Epithelial cell of esophagus (primary cell): ENCODE data around the gene SSH3.

Experiments
- DNase-seq: peaks from one replicate; pipeline ENCODE4 v3.0.0; 2010; ENCODE audit warnings: low read depth
- H3K4me3 ChIP-seq: 2 replicates; pipeline ENCODE4 v1.5.1; 2011; ENCODE audit warnings: mild to moderate bottlenecking, low read length, control low read depth
- TF ChIP-seq, protein P1 (sequence below): IDR thresholded peaks from 2 replicates; pipeline ENCODE4 v1.5.1; 2011; ENCODE audit warnings: low read depth, mild to moderate bottlenecking, low read length, control low read depth, inconsistent platforms; ENCODE audit not compliant: insufficient read depth; ENCODE audit errors: missing control alignments

The SSH3 gene, protein sequence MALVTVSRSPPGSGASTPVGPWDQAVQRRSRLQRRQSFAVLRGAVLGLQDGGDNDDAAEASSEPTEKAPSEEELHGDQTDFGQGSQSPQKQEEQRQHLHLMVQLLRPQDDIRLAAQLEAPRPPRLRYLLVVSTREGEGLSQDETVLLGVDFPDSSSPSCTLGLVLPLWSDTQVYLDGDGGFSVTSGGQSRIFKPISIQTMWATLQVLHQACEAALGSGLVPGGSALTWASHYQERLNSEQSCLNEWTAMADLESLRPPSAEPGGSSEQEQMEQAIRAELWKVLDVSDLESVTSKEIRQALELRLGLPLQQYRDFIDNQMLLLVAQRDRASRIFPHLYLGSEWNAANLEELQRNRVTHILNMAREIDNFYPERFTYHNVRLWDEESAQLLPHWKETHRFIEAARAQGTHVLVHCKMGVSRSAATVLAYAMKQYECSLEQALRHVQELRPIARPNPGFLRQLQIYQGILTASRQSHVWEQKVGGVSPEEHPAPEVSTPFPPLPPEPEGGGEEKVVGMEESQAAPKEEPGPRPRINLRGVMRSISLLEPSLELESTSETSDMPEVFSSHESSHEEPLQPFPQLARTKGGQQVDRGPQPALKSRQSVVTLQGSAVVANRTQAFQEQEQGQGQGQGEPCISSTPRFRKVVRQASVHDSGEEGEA

DNA sequence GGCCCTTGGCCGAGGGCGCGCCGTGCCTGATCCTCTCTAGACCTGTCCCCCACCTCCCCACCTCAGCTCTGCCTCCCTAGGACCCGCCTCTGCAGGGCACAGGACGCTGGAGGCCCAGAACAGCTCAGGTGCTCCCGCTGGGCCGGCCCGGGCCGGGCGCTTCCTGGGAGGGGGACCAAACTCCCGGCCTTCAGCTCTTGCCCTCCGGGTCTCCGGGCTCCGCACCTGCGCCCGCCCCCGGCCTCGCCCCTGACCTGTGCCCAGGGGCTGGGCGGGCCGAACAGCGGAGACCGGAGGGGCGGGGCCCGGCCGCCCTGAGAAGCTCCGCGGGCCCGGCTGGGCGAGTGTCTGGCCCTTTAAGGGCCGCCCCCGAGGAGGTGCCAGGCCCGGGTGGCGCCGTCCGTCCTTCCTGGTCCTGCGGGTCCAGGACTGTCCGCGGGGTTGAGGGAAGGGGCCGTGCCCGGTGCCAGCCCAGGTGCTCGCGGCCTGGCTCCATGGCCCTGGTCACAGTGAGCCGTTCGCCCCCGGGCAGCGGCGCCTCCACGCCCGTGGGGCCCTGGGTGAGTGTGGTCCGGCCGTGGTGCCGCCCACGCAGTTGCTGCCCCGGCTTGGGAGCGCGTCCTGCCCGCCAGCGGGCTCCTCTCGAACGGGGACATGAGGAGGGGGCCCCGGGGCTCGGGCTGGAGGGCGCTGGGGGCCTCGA is at the start of gene SSH3:
Gene SSH3 (plus strand): TSS at position 399 of the 703 bp plus-strand sequence. CDS start 96 bp downstream, at position 495.
- peak within 1 kb of the TSS; percentile 66 for H3K4me3 ChIP-seq
- TF ChIP-seq, protein P1, sequence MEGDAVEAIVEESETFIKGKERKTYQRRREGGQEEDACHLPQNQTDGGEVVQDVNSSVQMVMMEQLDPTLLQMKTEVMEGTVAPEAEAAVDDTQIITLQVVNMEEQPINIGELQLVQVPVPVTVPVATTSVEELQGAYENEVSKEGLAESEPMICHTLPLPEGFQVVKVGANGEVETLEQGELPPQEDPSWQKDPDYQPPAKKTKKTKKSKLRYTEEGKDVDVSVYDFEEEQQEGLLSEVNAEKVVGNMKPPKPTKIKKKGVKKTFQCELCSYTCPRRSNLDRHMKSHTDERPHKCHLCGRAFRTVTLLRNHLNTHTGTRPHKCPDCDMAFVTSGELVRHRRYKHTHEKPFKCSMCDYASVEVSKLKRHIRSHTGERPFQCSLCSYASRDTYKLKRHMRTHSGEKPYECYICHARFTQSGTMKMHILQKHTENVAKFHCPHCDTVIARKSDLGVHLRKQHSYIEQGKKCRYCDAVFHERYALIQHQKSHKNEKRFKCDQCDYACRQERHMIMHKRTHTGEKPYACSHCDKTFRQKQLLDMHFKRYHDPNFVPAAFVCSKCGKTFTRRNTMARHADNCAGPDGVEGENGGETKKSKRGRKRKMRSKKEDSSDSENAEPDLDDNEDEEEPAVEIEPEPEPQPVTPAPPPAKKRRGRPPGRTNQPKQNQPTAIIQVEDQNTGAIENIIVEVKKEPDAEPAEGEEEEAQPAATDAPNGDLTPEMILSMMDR, result no peak
- peak; percentile 66 for DNase-seq

DNA sequence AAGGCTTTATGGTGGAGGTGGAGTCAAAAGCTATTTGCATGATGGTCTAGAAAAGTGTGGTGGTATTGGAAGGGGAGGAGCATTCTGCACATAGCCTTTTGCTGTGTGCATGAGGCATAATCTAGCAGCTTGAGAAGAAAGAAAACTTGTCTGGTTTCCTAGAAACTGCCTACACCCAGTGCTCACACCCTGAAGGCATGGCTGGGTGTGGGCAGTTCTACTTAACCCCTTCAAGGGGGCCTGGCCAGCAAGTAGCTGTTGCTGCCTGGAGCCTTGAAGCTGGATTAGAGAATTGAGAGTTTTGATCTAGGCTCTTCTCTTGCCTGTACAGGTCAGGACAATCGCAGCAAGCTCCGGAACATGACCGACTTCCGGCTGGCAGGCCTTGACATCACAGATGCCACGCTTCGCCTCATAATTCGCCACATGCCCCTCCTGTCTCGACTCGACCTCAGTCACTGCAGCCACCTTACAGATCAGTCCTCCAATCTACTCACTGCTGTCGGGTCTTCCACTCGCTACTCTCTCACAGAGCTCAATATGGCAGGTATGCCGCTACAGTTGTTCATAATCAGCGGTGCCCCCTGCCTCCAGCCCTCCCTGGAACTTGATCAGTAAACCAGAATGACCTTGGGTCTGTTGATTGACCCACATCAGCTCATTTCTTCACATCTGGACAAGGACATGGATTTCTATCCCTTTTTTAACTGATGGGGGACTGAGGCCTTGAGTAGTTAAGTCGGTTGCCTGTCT is 49.3 kb upstream of the SSH3 start:
- DNase-seq, result peak; percentile 84
- TF ChIP-seq, protein P1, result no peak
- no peak overlapping the region for H3K4me3 ChIP-seq

DNA sequence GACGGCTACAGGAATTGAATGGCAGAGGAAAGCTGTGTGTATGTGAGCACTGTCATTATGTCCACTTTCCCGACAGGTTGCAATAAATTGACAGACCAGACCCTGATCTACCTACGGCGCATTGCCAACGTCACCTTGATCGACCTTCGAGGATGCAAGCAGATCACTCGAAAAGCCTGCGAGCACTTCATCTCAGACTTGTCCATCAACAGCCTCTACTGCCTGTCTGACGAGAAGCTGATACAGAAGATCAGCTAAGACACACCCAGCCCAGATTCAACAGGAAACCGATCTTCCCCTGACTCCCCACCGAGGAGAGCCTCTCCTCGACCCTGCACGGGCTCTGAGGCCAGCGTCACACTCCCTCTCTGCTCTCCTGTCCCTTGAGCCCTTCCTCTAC is 48.5 kb upstream of the SSH3 start:
- H3K4me3 ChIP-seq, result no peak overlapping the region
- no peak for DNase-seq
- TF ChIP-seq, protein P1, result no peak

DNA sequence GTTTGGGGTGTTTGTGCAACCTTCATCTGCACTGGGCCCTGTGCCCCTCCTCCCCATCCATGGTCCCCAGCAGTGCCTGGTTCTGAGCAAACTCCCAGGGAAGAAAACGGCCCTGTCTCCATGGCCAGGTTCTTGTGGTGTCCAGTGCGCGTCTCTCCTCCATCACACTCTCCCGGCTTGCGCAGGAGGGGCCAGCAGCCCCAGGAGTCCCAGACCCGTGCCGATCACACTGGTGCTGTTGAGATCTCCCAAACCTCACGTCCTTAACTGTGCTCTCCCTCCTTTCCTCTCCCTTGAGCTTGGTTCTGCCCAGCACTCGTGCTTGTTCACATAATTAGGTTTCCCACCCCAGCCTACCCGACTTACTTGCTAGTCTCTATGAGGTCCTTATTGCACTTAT is 48.0 kb upstream of the SSH3 start:
- TF ChIP-seq, protein P1, result no peak
- DNase-seq, result no peak
- no peak overlapping the region for H3K4me3 ChIP-seq

DNA sequence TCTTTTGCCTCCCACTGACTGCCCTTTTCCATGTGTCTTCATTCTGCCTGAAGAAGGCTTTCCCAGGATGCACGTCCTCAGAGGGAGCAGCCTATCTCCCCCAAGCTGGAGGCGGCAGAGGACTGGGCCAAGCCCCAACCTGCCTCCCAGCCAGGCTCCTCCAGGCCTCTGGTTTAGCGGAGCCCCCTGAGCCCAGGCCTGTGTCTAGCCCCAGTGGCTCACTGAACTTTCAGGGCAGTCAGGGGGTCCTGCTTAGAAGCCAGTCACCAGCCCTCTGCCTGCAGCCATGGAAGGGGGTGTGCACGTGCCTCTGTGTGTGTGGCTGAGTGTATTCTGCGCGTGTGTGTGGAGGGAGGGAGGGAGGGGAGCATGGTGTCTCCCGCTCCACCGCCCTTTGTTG is 47.5 kb upstream of the SSH3 start:
- TF ChIP-seq, protein P1, result no peak
- DNase-seq, result no peak

DNA sequence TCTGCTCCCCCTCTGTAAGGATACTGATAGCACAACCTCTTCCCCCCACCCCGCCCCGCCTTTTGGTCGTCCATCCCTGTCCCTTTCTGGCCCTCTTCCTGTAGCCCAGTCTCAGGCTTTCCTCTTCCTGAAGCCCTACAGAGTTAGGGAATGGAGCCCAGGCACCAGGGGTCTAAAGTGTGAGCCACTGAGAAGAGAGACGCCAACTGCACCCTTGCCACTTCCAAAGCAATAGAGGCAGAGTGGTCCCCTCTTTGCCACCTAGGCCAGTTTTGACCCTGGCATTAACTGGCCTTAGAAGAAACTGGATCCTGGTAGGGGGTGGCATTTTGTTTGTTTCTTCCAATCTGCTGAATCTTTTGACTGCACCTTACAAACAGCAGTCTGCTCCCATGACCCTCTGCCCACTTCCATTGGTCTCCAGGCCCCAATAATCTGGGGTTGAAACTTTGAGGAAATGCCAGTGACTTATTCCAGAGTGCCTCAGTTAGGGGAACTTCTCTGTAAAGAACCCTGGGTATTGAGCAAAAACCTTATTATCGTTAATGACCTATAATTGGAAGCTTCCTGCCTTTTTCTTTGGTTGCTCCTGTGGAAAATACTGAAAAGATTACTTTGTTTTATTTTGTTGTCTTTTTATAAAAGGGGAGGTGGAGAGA is 46.7 kb upstream of the SSH3 start:
- TF ChIP-seq, protein P1, result no peak
- H3K4me3 ChIP-seq, result no peak overlapping the region
- DNase-seq, result no peak

More for the DNA sequence above, 47.5 kb upstream of the SSH3 start:
- H3K4me3 ChIP-seq, result no peak overlapping the region
